ENCODE measurements around the gene SLC17A3.

SLC17A3 gene

DNA sequence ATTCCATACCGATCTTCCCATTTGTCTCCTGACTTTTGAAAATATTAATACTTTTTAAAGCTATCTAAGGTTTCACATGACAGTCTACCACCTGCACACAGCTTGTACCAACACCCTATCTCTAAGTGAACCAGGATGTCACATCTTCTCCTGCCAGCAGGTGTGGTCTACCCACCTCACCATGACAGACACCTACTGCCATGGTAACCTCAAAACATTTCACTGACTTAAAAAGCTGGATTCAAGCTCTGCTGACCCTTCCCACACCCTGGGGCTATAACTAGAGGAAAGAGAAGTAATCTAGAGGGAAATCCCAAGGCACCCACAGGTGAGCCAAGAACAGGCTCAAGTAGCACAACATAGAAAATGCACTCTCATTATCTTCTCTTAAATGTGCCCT, 1.2 kb downstream of the SLC17A3 start:
- no peak overlapping the region for H3K4me3 ChIP-seq (ENCODE audit: low read depth, low read length)
- DNase-seq (ENCODE audit: low read depth), result no peak
- TF ChIP-seq, protein P1, sequence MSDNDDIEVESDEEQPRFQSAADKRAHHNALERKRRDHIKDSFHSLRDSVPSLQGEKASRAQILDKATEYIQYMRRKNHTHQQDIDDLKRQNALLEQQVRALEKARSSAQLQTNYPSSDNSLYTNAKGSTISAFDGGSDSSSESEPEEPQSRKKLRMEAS (IDR thresholded peaks at IDR 0.05; ENCODE audit: low read depth, low read length), result no peak
- no peak for TF ChIP-seq MYC (IDR thresholded peaks at IDR 0.05; ENCODE audit: low read depth, low read length)
- no peak for TF ChIP-seq CTCF (IDR thresholded peaks at IDR 0.05; ENCODE audit: low read depth, low read length)
- TF ChIP-seq POLR2A (IDR thresholded peaks at IDR 0.05; ENCODE audit: extremely low read depth, insufficient read length), result no peak

- no peak overlapping the region for H3K4me3 ChIP-seq (ENCODE audit: low read depth, low read length)
- TF ChIP-seq POLR2A (IDR thresholded peaks at IDR 0.05; ENCODE audit: extremely low read depth, insufficient read length) (no peak), MYC (IDR thresholded peaks at IDR 0.05; ENCODE audit: low read depth, low read length) (no peak), CTCF (IDR thresholded peaks at IDR 0.05; ENCODE audit: low read depth, low read length) (no peak)
- TF ChIP-seq, protein P1 (IDR thresholded peaks at IDR 0.05; ENCODE audit: low read depth, low read length), result no peak
Observed at GRCh38 chr6:25869840-25870239, 4.2 kb downstream of the SLC17A3 start.

GRCh38 chr6:25868436-25869183, 5.4 kb downstream of the SLC17A3 start:
- TF ChIP-seq, protein P1 (IDR thresholded peaks at IDR 0.05; ENCODE audit: low read depth, low read length), result no peak
- TF ChIP-seq MYC (IDR thresholded peaks at IDR 0.05; ENCODE audit: low read depth, low read length) (no peak), POLR2A (IDR thresholded peaks at IDR 0.05; ENCODE audit: extremely low read depth, insufficient read length) (no peak), CTCF (IDR thresholded peaks at IDR 0.05; ENCODE audit: low read depth, low read length) (no peak)
- no peak overlapping the region for H3K4me3 ChIP-seq (ENCODE audit: low read depth, low read length)
- no peak for DNase-seq (ENCODE audit: low read depth)

More at GRCh38 chr6:25869840-25870239, 4.2 kb downstream of the SLC17A3 start:
- DNase-seq (ENCODE audit: low read depth), result no peak

GRCh38 chr6:25866011-25866410, 8.0 kb downstream of the SLC17A3 start:
- peak; percentile 19 for DNase-seq (ENCODE audit: low read depth)
- TF ChIP-seq, protein P1 (IDR thresholded peaks at IDR 0.05; ENCODE audit: low read depth, low read length), result no peak
- TF ChIP-seq MYC (IDR thresholded peaks at IDR 0.05; ENCODE audit: low read depth, low read length), result no peak
- no peak for TF ChIP-seq POLR2A (IDR thresholded peaks at IDR 0.05; ENCODE audit: extremely low read depth, insufficient read length)
- TF ChIP-seq CTCF (IDR thresholded peaks at IDR 0.05; ENCODE audit: low read depth, low read length), result no peak
- no peak overlapping the region for H3K4me3 ChIP-seq (ENCODE audit: low read depth, low read length)

DNA sequence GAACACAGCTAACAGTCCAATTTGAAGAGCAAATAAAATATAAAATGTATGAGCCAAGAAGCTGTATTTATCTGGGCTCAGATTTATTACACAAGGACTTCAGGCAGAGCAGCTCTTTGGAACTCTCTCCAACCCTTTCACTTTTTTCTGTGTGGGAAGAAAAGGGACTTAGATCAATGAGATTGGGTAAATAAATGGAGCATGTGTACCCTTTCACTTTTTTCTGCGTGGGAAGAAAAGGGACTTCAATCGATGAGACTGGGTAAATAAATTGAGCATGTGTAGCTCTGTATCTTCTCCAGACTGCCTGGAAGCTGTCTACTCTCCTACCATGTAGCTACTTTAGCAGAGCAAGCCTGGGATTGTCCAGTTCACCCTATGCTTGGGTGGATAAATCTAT, 10.7 kb downstream of the SLC17A3 start:
- no peak overlapping the region for H3K4me3 ChIP-seq (ENCODE audit: low read depth, low read length)
- no peak for DNase-seq (ENCODE audit: low read depth)
- TF ChIP-seq MYC (IDR thresholded peaks at IDR 0.05; ENCODE audit: low read depth, low read length), result no peak
- no peak for TF ChIP-seq POLR2A (IDR thresholded peaks at IDR 0.05; ENCODE audit: extremely low read depth, insufficient read length)
- no peak for TF ChIP-seq CTCF (IDR thresholded peaks at IDR 0.05; ENCODE audit: low read depth, low read length)
- TF ChIP-seq, protein P1 (IDR thresholded peaks at IDR 0.05; ENCODE audit: low read depth, low read length), result no peak
